Liver (tissue), 9 donors: ENCODE measurements around the gene ATF2. TPM values are rescaled to one million over a fixed set of nuclear protein-coding genes. Genes with fewer than 3 reads are reported as not detected.

Source experiments
- DNase-seq: peaks from one replicate; pipeline ENCODE4 v3.0.0-alpha.2; 2017; ENCODE audit warnings: low spot score
- H3K27ac ChIP-seq, 2 donors: one replicate each; pipeline ENCODE4 v1.7.0; 2013; ENCODE audit warnings: inconsistent platforms in 2 of 2, low read length in 2 of 2, control low read depth in 1 of 2, low read depth in 1 of 2, mild to moderate bottlenecking in 1 of 2
- H3K27me3 ChIP-seq, 4 donors: one replicate each; pipeline versions ENCODE4 v1.6.1 to v1.7.0; 2013; ENCODE audit warnings: low read length in 3 of 4, inconsistent platforms in 1 of 4, mild to moderate bottlenecking in 1 of 4, moderate library complexity in 1 of 4; ENCODE audit not compliant: control insufficient read depth in 4 of 4, insufficient read depth in 4 of 4
- H3K36me3 ChIP-seq, 4 donors: one replicate each; pipeline versions ENCODE4 v1.6.1 to v1.7.0; 2013; ENCODE audit warnings: low read length in 3 of 4, mild to moderate bottlenecking in 3 of 4, low read depth in 1 of 4, moderate library complexity in 1 of 4; ENCODE audit not compliant: control insufficient read depth in 4 of 4, insufficient read depth in 3 of 4
- H3K4me1 ChIP-seq, 4 donors: one replicate each; pipeline versions ENCODE4 v1.6.1 to v1.7.0; 2013; ENCODE audit warnings: low read length in 3 of 4, mild to moderate bottlenecking in 3 of 4, moderate library complexity in 1 of 4; ENCODE audit not compliant: control insufficient read depth in 4 of 4, insufficient read depth in 4 of 4
- H3K4me3 ChIP-seq, 3 donors: one replicate each; pipeline versions ENCODE4 v1.6.1 to v1.7.0; 2013; ENCODE audit warnings: low read length in 3 of 3, control low read depth in 1 of 3, low read depth in 1 of 3, mild to moderate bottlenecking in 1 of 3
- H3K9ac ChIP-seq, 2 donors: one replicate each; pipeline ENCODE4 v1.7.0; 2013; ENCODE audit warnings: low read length in 2 of 2, mild to moderate bottlenecking in 2 of 2, moderate library complexity in 2 of 2, control low read depth in 1 of 2, low read depth in 1 of 2
- H3K9me3 ChIP-seq, 4 donors: one replicate each; pipeline versions ENCODE4 v1.6.1 to v1.7.0; 2013; ENCODE audit warnings: low read length in 3 of 4; ENCODE audit not compliant: control insufficient read depth in 4 of 4
- EGR1 ChIP-seq, 2 donors: IDR thresholded peaks; 2 replicates each; pipeline ENCODE4 v1.6.1; 2016 to 2018; ENCODE audit warnings: antibody characterized with exemption in 2 of 2, low read depth in 2 of 2
- FOXA1 ChIP-seq: IDR thresholded peaks from 2 replicates; pipeline ENCODE4 v1.6.1; 2016; ENCODE audit warnings: antibody characterized with exemption
- FOXA2 ChIP-seq: IDR thresholded peaks from 2 replicates; pipeline ENCODE4 v1.6.1; 2016; ENCODE audit warnings: antibody characterized with exemption
- GABPA ChIP-seq, 2 donors: IDR thresholded peaks in 1 of 2; conservative IDR thresholded peaks in 1 of 2; 2 replicates each; pipeline ENCODE4 v1.6.1; 2016; ENCODE audit warnings: antibody characterized with exemption in 2 of 2, mild to moderate bottlenecking in 1 of 2, moderate library complexity in 1 of 2
- HNF4A ChIP-seq, 2 donors: conservative IDR thresholded peaks; 2 replicates each; pipeline ENCODE4 v1.6.1; 2016; ENCODE audit warnings: antibody characterized with exemption in 2 of 2, mild to moderate bottlenecking in 2 of 2
- JUND ChIP-seq, 2 donors: IDR thresholded peaks; 2 replicates each; pipeline ENCODE4 v1.6.1; 2016; ENCODE audit warnings: antibody characterized with exemption in 2 of 2
- MAX ChIP-seq: IDR thresholded peaks from 2 replicates; pipeline ENCODE4 v1.6.1; 2016; ENCODE audit warnings: antibody characterized with exemption
- NR2F2 ChIP-seq: IDR thresholded peaks from 2 replicates; pipeline ENCODE4 v1.6.1; 2016; ENCODE audit warnings: antibody characterized with exemption
- RAD21 ChIP-seq, 2 donors: IDR thresholded peaks; 2 replicates each; pipeline ENCODE4 v1.6.1; 2016; ENCODE audit warnings: antibody characterized with exemption in 2 of 2, mild to moderate bottlenecking in 2 of 2
- RXRA ChIP-seq, 2 donors: IDR thresholded peaks; 2 replicates each; pipeline ENCODE4 v1.6.1; 2017 to 2018; ENCODE audit warnings: antibody characterized with exemption in 2 of 2, mild to moderate bottlenecking in 1 of 2
- TAF1 ChIP-seq: conservative IDR thresholded peaks from 2 replicates; pipeline ENCODE4 v1.6.1; 2016; ENCODE audit warnings: antibody characterized with exemption, mild to moderate bottlenecking
- WGBS: extraction: QIAGEN DNeasy Blood & Tissue Kit; methylation state at CpG from one replicate; pipeline ENCODE4 v1.1.7; 2013; 5-methylcytosine and 5-hydroxymethylcytosine counted together
- polyA plus RNA-seq, 2 donors: library from polyadenylated mRNA; stranded (reverse) in 1 of 2; unstranded in 1 of 2; fragments of 200-250 nt in 1 of 2; fragments of >200 nt in 1 of 2; fragmentation: Nextera tagmentation in 1 of 2; extraction: Ambion mirVana in 1 of 2; gene quantifications; one replicate each; pipeline versions ENCODE4 v1.2.1 to v1.2.3, GENCODE V29; 2013 to 2015
- total RNA-seq, 2 donors: library from RNA; depleted of rRNA; stranded (reverse); fragments of >200 nt; gene quantifications; one replicate each; pipeline ENCODE4 v1.2.3, GENCODE V29; 2014
- TF ChIP-seq, protein P1 (sequence below): IDR thresholded peaks from 2 replicates; pipeline ENCODE4 v1.6.1; 2016; ENCODE audit warnings: antibody characterized with exemption
- TF ChIP-seq, protein P2 (sequence below): IDR thresholded peaks from 2 replicates; pipeline ENCODE4 v1.6.1; 2016; ENCODE audit warnings: antibody characterized with exemption, mild to moderate bottlenecking
- TF ChIP-seq, protein P3 (sequence below): fragments of 150-350 bp; IDR thresholded peaks from 2 replicates; pipeline ENCODE4 v1.5.1; 2017; ENCODE audit warnings: improper control_type of control experiment, low read depth, low read length; ENCODE audit not compliant: missing input control
- donor health status: healthy.
- donor health status: healthy.
- donor health status: healthy.
- donor health status: healthy.
- donor health status: healthy.

The ATF2 gene
- total and polyA plus RNA-seq, 4 donors: 10.4 to 34.0 (median 17.2) TPM

- TF ChIP-seq, protein P1, sequence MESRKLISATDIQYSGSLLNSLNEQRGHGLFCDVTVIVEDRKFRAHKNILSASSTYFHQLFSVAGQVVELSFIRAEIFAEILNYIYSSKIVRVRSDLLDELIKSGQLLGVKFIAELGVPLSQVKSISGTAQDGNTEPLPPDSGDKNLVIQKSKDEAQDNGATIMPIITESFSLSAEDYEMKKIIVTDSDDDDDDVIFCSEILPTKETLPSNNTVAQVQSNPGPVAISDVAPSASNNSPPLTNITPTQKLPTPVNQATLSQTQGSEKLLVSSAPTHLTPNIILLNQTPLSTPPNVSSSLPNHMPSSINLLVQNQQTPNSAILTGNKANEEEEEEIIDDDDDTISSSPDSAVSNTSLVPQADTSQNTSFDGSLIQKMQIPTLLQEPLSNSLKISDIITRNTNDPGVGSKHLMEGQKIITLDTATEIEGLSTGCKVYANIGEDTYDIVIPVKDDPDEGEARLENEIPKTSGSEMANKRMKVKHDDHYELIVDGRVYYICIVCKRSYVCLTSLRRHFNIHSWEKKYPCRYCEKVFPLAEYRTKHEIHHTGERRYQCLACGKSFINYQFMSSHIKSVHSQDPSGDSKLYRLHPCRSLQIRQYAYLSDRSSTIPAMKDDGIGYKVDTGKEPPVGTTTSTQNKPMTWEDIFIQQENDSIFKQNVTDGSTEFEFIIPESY: no peak
Measured at GRCh38 chr2:175054340-175054739, 113.7 kb downstream of the ATF2 start (continued).

- TF ChIP-seq JUND (IDR thresholded peaks at IDR 0.05) (no peak), RAD21 (IDR thresholded peaks at IDR 0.05) (no peak), GABPA (IDR thresholded peaks at IDR 0.05 in 1 of 2, conservative IDR thresholded peaks at IDR 0.05 in 1 of 2) (no peak), FOXA2 (no peak), HNF4A (conservative IDR thresholded peaks at IDR 0.05) (no peak), MAX (no peak), FOXA1 (no peak), RXRA (IDR thresholded peaks at IDR 0.05) (no peak), TAF1 (no peak)
- Histone ChIP-seq H3K27me3 (no peaks in the 10 kb centered on the region), H3K9ac (no peak overlapping the region), H3K27ac (no peak overlapping the region), H3K36me3 (no peaks in the 10 kb centered on the region), H3K4me3 (no peak overlapping the region), H3K9me3 (no peaks in the 10 kb centered on the region), H3K4me1 (no peaks in the 10 kb centered on the region)
- DNase-seq: no peak
Measured at GRCh38 chr2:175049661-175050060, 118.3 kb downstream of the ATF2 start.

DNA sequence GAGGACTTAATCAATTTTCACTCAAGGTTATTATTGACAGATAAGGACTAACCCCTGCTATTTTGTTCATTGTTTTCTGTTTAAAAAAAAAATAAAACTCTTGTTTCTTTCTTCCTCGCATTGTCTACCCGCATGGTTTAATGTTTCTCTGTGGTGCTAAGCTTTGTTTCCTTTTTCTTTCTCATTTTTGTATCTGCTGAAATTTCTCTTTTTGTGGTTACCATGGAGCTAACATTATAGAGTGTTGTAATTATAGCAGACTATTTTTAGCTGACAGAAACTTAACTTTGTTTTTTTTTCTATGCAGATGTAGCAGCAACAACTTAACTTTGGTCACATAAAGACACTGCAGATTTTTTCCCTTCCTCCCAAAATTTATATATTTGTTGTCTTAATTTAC is 119.7 kb downstream of the ATF2 start:
- TF ChIP-seq, protein P1: no peak
- TF ChIP-seq, protein P2, sequence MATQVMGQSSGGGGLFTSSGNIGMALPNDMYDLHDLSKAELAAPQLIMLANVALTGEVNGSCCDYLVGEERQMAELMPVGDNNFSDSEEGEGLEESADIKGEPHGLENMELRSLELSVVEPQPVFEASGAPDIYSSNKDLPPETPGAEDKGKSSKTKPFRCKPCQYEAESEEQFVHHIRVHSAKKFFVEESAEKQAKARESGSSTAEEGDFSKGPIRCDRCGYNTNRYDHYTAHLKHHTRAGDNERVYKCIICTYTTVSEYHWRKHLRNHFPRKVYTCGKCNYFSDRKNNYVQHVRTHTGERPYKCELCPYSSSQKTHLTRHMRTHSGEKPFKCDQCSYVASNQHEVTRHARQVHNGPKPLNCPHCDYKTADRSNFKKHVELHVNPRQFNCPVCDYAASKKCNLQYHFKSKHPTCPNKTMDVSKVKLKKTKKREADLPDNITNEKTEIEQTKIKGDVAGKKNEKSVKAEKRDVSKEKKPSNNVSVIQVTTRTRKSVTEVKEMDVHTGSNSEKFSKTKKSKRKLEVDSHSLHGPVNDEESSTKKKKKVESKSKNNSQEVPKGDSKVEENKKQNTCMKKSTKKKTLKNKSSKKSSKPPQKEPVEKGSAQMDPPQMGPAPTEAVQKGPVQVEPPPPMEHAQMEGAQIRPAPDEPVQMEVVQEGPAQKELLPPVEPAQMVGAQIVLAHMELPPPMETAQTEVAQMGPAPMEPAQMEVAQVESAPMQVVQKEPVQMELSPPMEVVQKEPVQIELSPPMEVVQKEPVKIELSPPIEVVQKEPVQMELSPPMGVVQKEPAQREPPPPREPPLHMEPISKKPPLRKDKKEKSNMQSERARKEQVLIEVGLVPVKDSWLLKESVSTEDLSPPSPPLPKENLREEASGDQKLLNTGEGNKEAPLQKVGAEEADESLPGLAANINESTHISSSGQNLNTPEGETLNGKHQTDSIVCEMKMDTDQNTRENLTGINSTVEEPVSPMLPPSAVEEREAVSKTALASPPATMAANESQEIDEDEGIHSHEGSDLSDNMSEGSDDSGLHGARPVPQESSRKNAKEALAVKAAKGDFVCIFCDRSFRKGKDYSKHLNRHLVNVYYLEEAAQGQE: no peak
- TF ChIP-seq FOXA2: no peak
- no peak for TF ChIP-seq GABPA (IDR thresholded peaks at IDR 0.05 in 1 of 2, conservative IDR thresholded peaks at IDR 0.05 in 1 of 2)
- no peak for TF ChIP-seq MAX
- TF ChIP-seq, protein P3, sequence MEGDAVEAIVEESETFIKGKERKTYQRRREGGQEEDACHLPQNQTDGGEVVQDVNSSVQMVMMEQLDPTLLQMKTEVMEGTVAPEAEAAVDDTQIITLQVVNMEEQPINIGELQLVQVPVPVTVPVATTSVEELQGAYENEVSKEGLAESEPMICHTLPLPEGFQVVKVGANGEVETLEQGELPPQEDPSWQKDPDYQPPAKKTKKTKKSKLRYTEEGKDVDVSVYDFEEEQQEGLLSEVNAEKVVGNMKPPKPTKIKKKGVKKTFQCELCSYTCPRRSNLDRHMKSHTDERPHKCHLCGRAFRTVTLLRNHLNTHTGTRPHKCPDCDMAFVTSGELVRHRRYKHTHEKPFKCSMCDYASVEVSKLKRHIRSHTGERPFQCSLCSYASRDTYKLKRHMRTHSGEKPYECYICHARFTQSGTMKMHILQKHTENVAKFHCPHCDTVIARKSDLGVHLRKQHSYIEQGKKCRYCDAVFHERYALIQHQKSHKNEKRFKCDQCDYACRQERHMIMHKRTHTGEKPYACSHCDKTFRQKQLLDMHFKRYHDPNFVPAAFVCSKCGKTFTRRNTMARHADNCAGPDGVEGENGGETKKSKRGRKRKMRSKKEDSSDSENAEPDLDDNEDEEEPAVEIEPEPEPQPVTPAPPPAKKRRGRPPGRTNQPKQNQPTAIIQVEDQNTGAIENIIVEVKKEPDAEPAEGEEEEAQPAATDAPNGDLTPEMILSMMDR: no peak
- TF ChIP-seq NR2F2: no peak
- TF ChIP-seq EGR1 (IDR thresholded peaks at IDR 0.05; ENCODE audit: low read depth in 2 of 2): no peak
- no peak for TF ChIP-seq RAD21 (IDR thresholded peaks at IDR 0.05)
- DNase-seq: no peak
- no peaks in the 10 kb centered on the region for H3K36me3 ChIP-seq
- H3K27me3 ChIP-seq: no peaks in the 10 kb centered on the region
- no peaks in the 10 kb centered on the region for H3K4me1 ChIP-seq
- H3K9me3 ChIP-seq: no peaks in the 10 kb centered on the region
- WGBS: 89% methylated on average over 2 of the region's 2 CpGs
- H3K4me3 ChIP-seq: no peak overlapping the region
- H3K9ac ChIP-seq: no peak overlapping the region
- H3K27ac ChIP-seq: no peak overlapping the region
